Lung (tissue), 12 donors: ENCODE measurements around the gene KLF6. TPM values are rescaled to one million over a fixed set of nuclear protein-coding genes. Genes with fewer than 3 reads are reported as not detected.

Source experiments
- ATAC-seq: fragments of 200-7000 bp; cut with Tn5 transposase; one replicate; pipeline ENCODE4 v1.9.1; 2020; ENCODE audit warnings: moderate number of reproducible peaks; ENCODE audit not compliant: insufficient read depth, low FRiP score
- DNase-seq, 3 donors: peaks; one replicate each; pipeline ENCODE4 v3.0.0-alpha.2; 2013 to 2017
- H3K27ac ChIP-seq, 2 donors: one replicate each; pipeline ENCODE4 v1.5.1; 2013; ENCODE audit warnings: mild to moderate bottlenecking in 2 of 2, moderate library complexity in 2 of 2, control low read depth in 1 of 2, inconsistent platforms in 1 of 2, low read depth in 1 of 2, low read length in 1 of 2
- H3K27me3 ChIP-seq, 3 donors: one replicate each; pipeline ENCODE4 v1.5.1; 2013; ENCODE audit warnings: low read length in 2 of 3; ENCODE audit not compliant: control insufficient read depth in 3 of 3, insufficient read depth in 3 of 3
- H3K36me3 ChIP-seq, 4 donors: one replicate each; pipeline ENCODE4 v1.5.1; 2013; ENCODE audit warnings: low read length in 4 of 4, mild to moderate bottlenecking in 1 of 4, moderate library complexity in 1 of 4; ENCODE audit not compliant: control insufficient read depth in 4 of 4, insufficient read depth in 4 of 4
- H3K4me1 ChIP-seq, 5 donors: one replicate each; pipeline ENCODE4 v1.5.1; 2013; ENCODE audit warnings: low read length in 5 of 5, mild to moderate bottlenecking in 2 of 5, moderate library complexity in 1 of 5; ENCODE audit not compliant: control insufficient read depth in 5 of 5, insufficient read depth in 5 of 5
- H3K4me3 ChIP-seq: one replicate; pipeline ENCODE4 v1.5.1; 2013; ENCODE audit warnings: mild to moderate bottlenecking, control low read depth, moderate library complexity
- H3K9ac ChIP-seq, 2 donors: one replicate each; pipeline ENCODE4 v1.5.1; 2013; ENCODE audit warnings: low read length in 2 of 2, control low read depth in 1 of 2; ENCODE audit not compliant: insufficient read depth in 1 of 2
- H3K9me3 ChIP-seq, 4 donors: one replicate each; pipeline ENCODE4 v1.5.1; 2013; ENCODE audit warnings: low read length in 3 of 4, mild to moderate bottlenecking in 1 of 4, moderate library complexity in 1 of 4; ENCODE audit not compliant: control insufficient read depth in 4 of 4, insufficient read depth in 3 of 4
- WGBS, 2 donors: extraction: QIAGEN DNeasy Blood & Tissue Kit; methylation state at CpG; one replicate each; pipeline ENCODE4 v1.1.7; 2013; 5-methylcytosine and 5-hydroxymethylcytosine counted together
- polyA plus RNA-seq, 2 donors: library from polyadenylated mRNA; stranded (reverse); fragments of 200-250 nt; gene quantifications; one replicate each; pipeline ENCODE4 v1.2.1, GENCODE V29; 2013
- total RNA-seq, 2 donors: library from RNA; depleted of rRNA in 1 of 2; stranded (reverse); fragments of >200 nt in 1 of 2; gene quantifications; one replicate each; pipeline ENCODE4 v1.2.1, GENCODE V29; 2014 to 2021
- TF ChIP-seq, protein P1 (sequence below): IDR thresholded peaks from 2 replicates; pipeline ENCODE4 v1.5.1; 2012; ENCODE audit warnings: mild to moderate bottlenecking; ENCODE audit errors: control extremely low read depth, extremely low read depth
- donor health status: control.
- donor health status: control.
- donor health status: Bipolar disorder and iron deficiency.
- donor health status: healthy.
- donor health status: DM: yes; HTN: yes; CAD: no.

Gene KLF6
- total and polyA plus RNA-seq, 4 donors, result 45.6 to 264 (median 160) TPM

DNA sequence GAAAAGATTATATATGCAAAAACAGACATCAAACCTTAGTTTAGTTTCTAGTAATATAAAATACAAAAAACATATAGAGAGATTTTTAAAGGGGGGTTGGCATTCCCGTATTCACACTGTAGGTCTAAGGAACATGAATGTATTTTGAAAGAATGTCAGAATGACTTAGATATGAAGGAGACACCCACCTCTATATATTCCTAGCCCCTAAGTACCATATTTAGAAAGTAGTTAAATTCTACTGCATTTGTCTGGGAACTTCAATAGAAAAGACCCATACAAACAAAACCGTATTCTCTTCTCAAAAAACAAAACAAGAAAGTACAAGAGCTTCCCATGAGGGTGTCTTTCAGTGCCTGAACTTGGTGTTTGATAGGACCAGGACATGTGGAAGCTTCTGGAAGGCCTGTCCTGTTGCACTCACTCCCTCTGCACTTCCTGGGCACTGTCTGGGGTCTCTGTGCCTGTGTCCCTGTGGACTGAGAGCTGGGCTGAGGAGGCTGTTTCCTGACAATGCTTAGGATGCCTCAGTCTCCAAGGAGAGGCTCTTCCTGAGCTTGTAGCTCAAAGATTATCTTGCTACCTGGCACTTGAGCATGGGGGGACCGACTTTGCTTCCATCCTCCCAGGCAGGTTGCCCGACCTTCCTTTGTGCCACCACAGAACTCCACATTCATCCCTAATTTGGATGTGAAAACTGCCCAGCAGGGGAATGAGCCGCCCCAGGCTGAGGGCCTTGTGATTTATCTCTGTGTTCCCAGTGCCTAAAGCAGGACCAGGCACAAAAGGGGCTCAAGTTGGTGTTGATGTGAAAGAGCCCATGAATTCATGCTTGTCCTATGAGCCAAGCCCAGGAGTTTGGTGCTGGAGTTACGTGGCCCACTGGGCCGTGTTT is 44.4 kb upstream of the KLF6 start:
- Histone ChIP-seq H3K9ac (peak overlapping the region in 1 of 2 donors; percentile 73), H3K27ac (peak overlapping the region; percentile 9 to 94), H3K4me1 (peaks cover 3 to 28% (median 14%) of the 10 kb centered on the region in 5 donors), H3K36me3 (no peaks in the 10 kb centered on the region), H3K27me3 (no peaks in the 10 kb centered on the region), H3K4me3 (no peak overlapping the region), H3K9me3 (peaks cover 0 to 2% (median 0%) of the 10 kb centered on the region in 4 donors)
- peak in 1 of 3 donors; percentile 52 for DNase-seq
- 80 to 82% methylated on average over 7 of the region's 7 CpGs for WGBS, 2 donors
- no peak for ATAC-seq
- TF ChIP-seq, protein P1, sequence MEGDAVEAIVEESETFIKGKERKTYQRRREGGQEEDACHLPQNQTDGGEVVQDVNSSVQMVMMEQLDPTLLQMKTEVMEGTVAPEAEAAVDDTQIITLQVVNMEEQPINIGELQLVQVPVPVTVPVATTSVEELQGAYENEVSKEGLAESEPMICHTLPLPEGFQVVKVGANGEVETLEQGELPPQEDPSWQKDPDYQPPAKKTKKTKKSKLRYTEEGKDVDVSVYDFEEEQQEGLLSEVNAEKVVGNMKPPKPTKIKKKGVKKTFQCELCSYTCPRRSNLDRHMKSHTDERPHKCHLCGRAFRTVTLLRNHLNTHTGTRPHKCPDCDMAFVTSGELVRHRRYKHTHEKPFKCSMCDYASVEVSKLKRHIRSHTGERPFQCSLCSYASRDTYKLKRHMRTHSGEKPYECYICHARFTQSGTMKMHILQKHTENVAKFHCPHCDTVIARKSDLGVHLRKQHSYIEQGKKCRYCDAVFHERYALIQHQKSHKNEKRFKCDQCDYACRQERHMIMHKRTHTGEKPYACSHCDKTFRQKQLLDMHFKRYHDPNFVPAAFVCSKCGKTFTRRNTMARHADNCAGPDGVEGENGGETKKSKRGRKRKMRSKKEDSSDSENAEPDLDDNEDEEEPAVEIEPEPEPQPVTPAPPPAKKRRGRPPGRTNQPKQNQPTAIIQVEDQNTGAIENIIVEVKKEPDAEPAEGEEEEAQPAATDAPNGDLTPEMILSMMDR, result no peak

DNA sequence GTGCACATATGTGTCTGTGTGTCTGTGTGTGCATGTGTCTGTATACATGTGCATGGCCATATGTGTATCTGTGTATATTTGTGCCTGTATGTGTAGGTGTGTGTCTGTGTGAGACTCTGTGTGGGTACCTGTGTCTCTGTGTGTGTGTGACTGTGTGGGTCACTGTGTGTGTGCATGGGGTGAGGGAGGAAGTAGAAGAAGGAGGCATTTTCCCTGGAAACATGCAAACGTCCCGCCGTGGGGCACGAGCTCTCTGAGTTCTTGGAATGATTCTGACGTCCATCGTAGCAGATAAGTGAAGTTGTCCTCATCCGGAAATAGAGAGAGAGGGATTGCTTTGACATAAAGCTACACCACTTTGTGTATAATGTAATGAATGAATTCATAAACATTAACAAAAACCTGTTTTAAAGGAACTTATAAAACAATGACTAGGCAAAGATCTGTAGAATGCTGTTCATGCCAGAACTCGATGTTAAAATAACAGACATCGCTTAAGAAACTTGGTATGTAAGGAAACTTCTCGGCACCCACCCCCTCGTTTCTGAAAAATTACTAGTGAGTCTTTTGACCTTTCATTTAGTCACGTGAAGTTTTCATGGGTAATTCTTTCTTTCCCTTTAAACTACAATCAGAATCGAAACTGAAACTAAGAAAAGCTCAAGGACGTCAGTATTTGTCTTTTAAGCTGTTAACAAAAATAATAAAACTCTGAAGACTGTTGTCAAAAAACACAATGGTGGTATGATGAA is 43.6 kb upstream of the KLF6 start:
- H3K9ac ChIP-seq, result peak overlapping the region in 1 of 2 donors; percentile 73
- H3K9me3 ChIP-seq, result peaks cover 0 to 2% (median 0%) of the 10 kb centered on the region in 4 donors
- peak overlapping the region; percentile 63 to 82 for H3K27ac ChIP-seq
- TF ChIP-seq, protein P1, result no peak
- H3K4me1 ChIP-seq, result peaks cover 3 to 28% (median 14%) of the 10 kb centered on the region in 5 donors
- peak; percentile 43 to 87 (median 83) for DNase-seq
- 4 to 20% methylated on average over 14 of the region's 14 CpGs for WGBS, 2 donors
- H3K36me3 ChIP-seq, result no peaks in the 10 kb centered on the region
- ATAC-seq, result peak; percentile 28
- H3K27me3 ChIP-seq, result no peaks in the 10 kb centered on the region
- H3K4me3 ChIP-seq, result no peak overlapping the region

DNA sequence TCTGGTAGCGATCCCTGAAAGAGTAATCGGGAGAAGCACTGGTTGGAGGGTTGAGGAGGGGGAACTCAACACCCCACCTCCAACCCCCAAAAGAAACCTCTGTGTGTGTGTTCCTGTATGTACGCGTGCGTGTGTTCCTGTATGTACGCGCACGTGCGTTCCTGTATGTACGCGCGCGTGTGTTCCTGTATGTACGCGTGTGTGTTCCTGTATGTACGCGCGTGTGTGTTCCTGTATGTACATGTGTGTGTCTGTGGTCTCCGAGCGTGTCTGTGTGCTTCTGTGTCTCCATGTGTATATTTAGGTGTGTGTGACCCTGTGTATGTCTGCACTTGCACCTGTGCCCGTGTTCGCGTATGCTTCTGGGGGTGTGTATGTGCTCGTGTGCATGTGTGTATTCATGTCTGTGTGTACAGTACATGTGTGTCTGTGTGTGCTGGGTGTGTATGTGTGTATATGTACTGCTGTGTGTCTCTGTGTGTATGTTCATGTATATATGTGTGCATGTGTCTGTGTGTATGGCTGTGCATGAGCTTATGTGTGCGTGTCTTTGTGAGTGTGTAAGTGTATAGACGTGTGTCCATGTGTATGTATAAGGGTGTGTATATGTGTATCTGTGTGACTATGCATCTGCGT is 42.9 kb upstream of the KLF6 start:
- H3K4me1 ChIP-seq, result peaks cover 3 to 28% (median 14%) of the 10 kb centered on the region in 5 donors
- DNase-seq (no peak), ATAC-seq (no peak)
- 97% methylated on average over 27 of the region's 27 CpGs for WGBS, 2 donors
- no peaks in the 10 kb centered on the region for H3K36me3 ChIP-seq
- H3K27me3 ChIP-seq, result no peaks in the 10 kb centered on the region
- H3K9ac ChIP-seq, result peak overlapping the region in 1 of 2 donors; percentile 73
- H3K9me3 ChIP-seq, result peaks cover 0 to 2% (median 0%) of the 10 kb centered on the region in 4 donors
- TF ChIP-seq, protein P1, result no peak
- peak overlapping the region; percentile 63 to 82 for H3K27ac ChIP-seq
- H3K4me3 ChIP-seq, result no peak overlapping the region
